HepG2 (cell line): ENCODE measurements around the gene NCOA4. TPM values are rescaled to one million over a fixed set of nuclear protein-coding genes. Genes with fewer than 3 reads are reported as not detected.

Experiments
- FUBP1 ChIP-seq: sonication (generic); formaldehyde crosslinking; IDR thresholded peaks from 2 replicates; pipeline ENCODE4 v1.5.1; 2020; ENCODE audit warnings: missing genetic modification reagents, mild to moderate bottlenecking, borderline replicate concordance
- GTF2F1 ChIP-seq: fragments of 150-350 bp; IDR thresholded peaks from 2 replicates; pipeline ENCODE4 v1.6.1; 2014; ENCODE audit warnings: low read length
- JARID2 ChIP-seq: sonication (generic); formaldehyde crosslinking; IDR thresholded peaks from 2 replicates; pipeline ENCODE4 v1.8.1; 2023; ENCODE audit warnings: missing genetic modification reagents, inconsistent platforms; ENCODE audit not compliant: insufficient replicate concordance
- POLR2A ChIP-seq, 2 experiments: IDR thresholded peaks; 2 replicates each; pipeline ENCODE4 v1.6.1; 2011; ENCODE audit warnings: low read depth in 2 of 2, low read length in 2 of 2, mild to moderate bottlenecking in 1 of 2, moderate library complexity in 1 of 2; ENCODE audit not compliant: insufficient read depth in 1 of 2
- ZFP62 ChIP-seq: sonication (generic); formaldehyde crosslinking; IDR thresholded peaks from 2 replicates; pipeline ENCODE4 v1.4.0; 2020; ENCODE audit warnings: missing genetic modification reagents
- ZSCAN29 ChIP-seq: sonication (generic); formaldehyde crosslinking; conservative IDR thresholded peaks from 2 replicates; pipeline ENCODE4 v1.4.0; 2020; ENCODE audit warnings: mild to moderate bottlenecking, missing genetic modification reagents
- polyA plus RNA-seq, 8 experiments: library from polyadenylated mRNA; depleted of rRNA in 3 of 8; stranded (reverse) in 7 of 8; unstranded in 1 of 8; fragments of >200 nt; fragmentation: Illumina TruSeq in 4 of 8; extraction: Trizol in 4 of 8; gene quantifications; 2 replicates each; pipeline versions ENCODE4 v1.2.1 to v1.2.3, GENCODE V29; 2011 to 2016; ENCODE audit warnings: low read depth in 4 of 8, missing spikeins in 1 of 8, mixed read lengths in 1 of 8; ENCODE audit not compliant: insufficient read depth in 1 of 8
- total RNA-seq, 5 experiments: library from RNA; depleted of rRNA; stranded (reverse); fragments of >200 nt; fragmentation: Illumina TruSeq; extraction: Trizol; gene quantifications; 2 replicates each; pipeline ENCODE4 v1.2.3, GENCODE V29; 2016; ENCODE audit warnings: low read depth in 1 of 5
- TF ChIP-seq, protein P1 (sequence below): sonication (generic); formaldehyde crosslinking; IDR thresholded peaks from one replicate; pipeline ENCODE4 v1.5.1; 2020; ENCODE audit warnings: mild to moderate bottlenecking, missing genetic modification reagents; ENCODE audit errors: not compliant biosample characterization

NCOA4 gene
- total and polyA plus RNA-seq, 2 of the 13 experiments (the other 11 are each of a cell fraction or from before 2014, with no cell fraction given): 306 to 400 TPM

DNA sequence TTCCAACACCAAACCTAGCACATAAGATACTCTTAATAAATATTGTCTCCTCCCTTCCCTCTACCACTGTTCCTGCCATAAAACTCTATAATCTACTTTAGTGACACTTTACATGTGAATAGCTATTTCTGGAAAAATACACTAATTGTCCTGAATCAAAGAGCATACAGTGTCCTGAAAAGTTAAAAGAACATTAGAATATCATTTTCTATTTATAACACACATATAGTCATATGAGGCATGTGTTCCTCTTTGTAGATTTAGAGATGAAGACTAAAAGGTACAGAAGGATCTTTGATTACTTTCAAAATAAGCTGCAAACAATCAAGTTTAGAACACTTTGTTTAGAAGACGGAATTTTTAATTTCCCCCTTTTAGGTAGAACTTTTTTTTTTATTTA is 13.6 kb downstream of the NCOA4 start (continued):
- TF ChIP-seq, protein P1, sequence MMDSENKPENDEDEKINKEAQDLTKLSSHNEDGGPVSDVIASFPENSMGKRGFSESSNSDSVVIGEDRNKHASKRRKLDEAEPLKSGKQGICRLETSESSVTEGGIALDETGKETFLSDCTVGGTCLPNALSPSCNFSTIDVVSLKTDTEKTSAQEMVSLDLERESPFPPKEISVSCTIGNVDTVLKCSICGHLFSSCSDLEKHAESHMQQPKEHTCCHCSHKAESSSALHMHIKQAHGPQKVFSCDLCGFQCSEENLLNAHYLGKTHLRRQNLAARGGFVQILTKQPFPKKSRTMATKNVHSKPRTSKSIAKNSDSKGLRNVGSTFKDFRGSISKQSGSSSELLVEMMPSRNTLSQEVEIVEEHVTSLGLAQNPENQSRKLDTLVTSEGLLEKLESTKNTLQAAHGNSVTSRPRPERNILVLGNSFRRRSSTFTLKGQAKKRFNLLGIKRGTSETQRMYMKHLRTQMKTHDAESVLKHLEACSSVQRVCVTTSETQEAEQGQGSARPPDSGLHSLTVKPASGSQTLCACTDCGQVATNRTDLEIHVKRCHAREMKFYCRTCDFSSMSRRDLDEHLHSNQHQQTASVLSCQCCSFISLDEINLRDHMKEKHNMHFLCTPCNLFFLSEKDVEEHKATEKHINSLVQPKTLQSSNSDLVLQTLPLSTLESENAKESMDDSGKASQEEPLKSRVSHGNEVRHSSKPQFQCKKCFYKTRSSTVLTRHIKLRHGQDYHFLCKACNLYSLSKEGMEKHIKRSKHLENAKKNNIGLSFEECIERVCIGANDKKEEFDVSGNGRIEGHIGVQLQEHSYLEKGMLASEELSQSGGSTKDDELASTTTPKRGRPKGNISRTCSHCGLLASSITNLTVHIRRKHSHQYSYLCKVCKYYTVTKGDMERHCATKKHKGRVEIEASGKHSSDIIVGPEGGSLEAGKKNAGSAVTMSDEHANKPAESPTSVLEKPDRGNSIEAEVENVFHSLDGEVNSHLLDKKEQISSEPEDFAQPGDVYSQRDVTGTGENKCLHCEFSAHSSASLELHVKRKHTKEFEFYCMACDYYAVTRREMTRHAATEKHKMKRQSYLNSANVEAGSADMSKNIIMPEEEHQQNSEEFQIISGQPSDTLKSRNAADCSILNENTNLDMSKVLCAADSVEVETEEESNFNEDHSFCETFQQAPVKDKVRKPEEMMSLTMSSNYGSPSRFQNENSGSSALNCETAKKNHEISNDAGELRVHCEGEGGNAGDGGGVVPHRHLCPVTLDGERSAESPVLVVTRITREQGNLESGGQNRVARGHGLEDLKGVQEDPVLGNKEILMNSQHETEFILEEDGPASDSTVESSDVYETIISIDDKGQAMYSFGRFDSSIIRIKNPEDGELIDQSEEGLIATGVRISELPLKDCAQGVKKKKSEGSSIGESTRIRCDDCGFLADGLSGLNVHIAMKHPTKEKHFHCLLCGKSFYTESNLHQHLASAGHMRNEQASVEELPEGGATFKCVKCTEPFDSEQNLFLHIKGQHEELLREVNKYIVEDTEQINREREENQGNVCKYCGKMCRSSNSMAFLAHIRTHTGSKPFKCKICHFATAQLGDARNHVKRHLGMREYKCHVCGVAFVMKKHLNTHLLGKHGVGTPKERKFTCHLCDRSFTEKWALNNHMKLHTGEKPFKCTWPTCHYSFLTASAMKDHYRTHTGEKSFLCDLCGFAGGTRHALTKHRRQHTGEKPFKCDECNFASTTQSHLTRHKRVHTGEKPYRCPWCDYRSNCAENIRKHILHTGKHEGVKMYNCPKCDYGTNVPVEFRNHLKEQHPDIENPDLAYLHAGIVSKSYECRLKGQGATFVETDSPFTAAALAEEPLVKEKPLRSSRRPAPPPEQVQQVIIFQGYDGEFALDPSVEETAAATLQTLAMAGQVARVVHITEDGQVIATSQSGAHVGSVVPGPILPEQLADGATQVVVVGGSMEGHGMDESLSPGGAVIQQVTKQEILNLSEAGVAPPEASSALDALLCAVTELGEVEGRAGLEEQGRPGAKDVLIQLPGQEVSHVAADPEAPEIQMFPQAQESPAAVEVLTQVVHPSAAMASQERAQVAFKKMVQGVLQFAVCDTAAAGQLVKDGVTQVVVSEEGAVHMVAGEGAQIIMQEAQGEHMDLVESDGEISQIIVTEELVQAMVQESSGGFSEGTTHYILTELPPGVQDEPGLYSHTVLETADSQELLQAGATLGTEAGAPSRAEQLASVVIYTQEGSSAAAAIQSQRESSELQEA: no peak
- no peak for TF ChIP-seq JARID2
- no peak for TF ChIP-seq GTF2F1
- TF ChIP-seq ZFP62 (CRISPR knock-in tag): no peak
- TF ChIP-seq FUBP1: no peak
- no peak for TF ChIP-seq ZSCAN29 (CRISPR knock-in tag)
- TF ChIP-seq POLR2A (IDR thresholded peaks at IDR 0.05; ENCODE audit: insufficient read depth in 1 of 2, low read depth in 2 of 2, low read length in 2 of 2): no peak
